ENCODE results near the gene EZH1. TPM values are rescaled to one million over a fixed set of nuclear protein-coding genes. Genes with fewer than 3 reads are reported as not detected.
"Not testable (repeated sequence)": the region's sequence is repeated elsewhere in the genome, so short reads cannot be mapped to it uniquely, and the experiment has no call there.

The EZH1 gene
- total RNA-seq, 4 donors from 2014 or later = 13.4 to 49.2 (median 22.0) TPM

GRCh38 chr17:42669977-42670788 lies 74.7 kb downstream of the EZH1 start:
- intact Hi-C loops (cut with DNase I) = no loop called here
- peaks cover 32 to 88% (median 39%) of the 10 kb centered on the region in 3 donors for H3K36me3 ChIP-seq
- peaks cover 66 to 90% (median 70%) of the 10 kb centered on the region in 3 donors for H3K4me1 ChIP-seq
- DNase-seq = no peak
- 40 to 63% methylated on average over 8 to 17 of the region's 87 CpGs for WGBS, 2 donors
- TF ChIP-seq POLR2A (IDR thresholded peaks at IDR 0.05) (no peak), CTCF (IDR thresholded peaks at IDR 0.05) (no peak)
- no peaks in the 10 kb centered on the region for H3K9me3 ChIP-seq
- peaks cover 0 to 20% (median 0%) of the 10 kb centered on the region in 4 donors for H3K27me3 ChIP-seq
- peak overlapping the region; percentile 41 to 99 (median 84) for H3K27ac ChIP-seq
- peak overlapping the region in 3 of 4 donors; percentile 7 to 43 (median 15) for H3K4me3 ChIP-seq

DNA sequence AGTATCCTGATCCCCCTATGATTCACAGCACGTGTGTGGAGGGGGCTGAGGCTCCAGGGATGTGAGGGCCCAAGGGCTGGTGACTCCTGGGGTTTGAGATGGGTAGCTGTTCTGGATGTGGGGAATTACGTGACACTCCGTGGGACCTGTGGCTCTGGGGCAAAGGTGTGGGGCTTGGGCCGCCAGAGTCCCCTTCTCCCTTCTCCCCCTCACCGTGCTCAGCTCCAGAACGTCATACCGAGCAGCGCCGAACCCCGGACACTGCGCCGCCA lies 75.2 kb downstream of the EZH1 start:
- no peak for DNase-seq
- H3K4me1 ChIP-seq = peaks cover 60 to 85% (median 67%) of the 10 kb centered on the region in 3 donors
- no peak for TF ChIP-seq POLR2A (IDR thresholded peaks at IDR 0.05)
- TF ChIP-seq CTCF (IDR thresholded peaks at IDR 0.05) = no peak
- peak overlapping the region; percentile 41 to 98 (median 74) for H3K27ac ChIP-seq
- peaks cover 0 to 20% (median 0%) of the 10 kb centered on the region in 4 donors for H3K27me3 ChIP-seq
- WGBS, 2 donors = 64% methylated on average over 2 of the region's 12 CpGs; no CpG with 5 or more reads in 1 of the 2 donors
- intact Hi-C loops (cut with DNase I) = no loop called here
- H3K4me3 ChIP-seq = peak overlapping the region in 1 of 4 donors; percentile 43
- H3K36me3 ChIP-seq = peaks cover 32 to 93% (median 39%) of the 10 kb centered on the region in 3 donors
- H3K9me3 ChIP-seq = no peaks in the 10 kb centered on the region

DNA sequence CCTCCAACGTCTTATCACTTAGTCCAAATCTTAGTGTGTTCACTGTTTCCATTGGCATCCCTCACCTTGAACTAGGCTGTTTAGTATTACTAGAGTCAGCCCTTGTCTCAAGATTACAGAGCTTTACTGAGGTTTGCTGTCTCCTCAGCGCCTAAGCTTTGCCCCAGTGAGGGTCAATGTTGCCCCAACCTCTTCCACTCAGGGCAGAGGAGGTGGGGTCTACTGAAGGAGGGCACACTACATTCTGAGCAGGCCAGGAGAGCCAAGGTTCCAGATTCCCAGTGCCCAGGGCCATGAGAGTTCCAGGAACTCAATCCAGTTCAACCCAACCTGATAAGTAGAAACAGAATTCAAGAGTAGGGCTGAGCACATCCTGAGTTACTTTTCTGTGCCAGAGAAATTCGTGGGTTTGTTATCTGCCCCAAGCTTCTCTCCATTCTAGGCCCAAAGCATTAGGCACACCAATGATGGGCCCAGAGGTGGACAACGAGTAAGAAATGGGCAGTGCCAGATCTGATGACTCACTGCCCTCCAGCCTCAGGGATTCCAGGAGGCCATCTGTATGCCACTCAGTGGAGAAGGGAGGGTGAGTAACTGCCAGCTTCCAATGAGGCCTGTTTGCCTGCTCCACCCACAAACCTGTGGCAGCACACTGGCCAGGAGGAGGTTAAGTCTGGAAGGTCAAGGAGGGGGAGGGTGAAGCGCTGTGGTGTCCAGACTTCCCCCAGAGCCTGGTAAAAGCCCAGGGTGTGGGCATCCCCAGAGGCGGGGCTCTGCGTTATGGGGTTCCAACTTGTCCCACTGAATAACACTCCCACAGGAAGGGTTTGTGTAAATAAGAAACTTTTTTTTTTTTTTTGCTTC lies 77.5 kb downstream of the EZH1 start:
- peaks cover 44 to 62% (median 49%) of the 10 kb centered on the region in 3 donors for H3K4me1 ChIP-seq
- DNase-seq = no peak
- no peaks in the 10 kb centered on the region for H3K9me3 ChIP-seq
- WGBS, 2 donors = 20 to 36% methylated on average over 5 of the region's 7 CpGs
- H3K27me3 ChIP-seq = peaks cover 0 to 5% (median 0%) of the 10 kb centered on the region in 4 donors
- no peak overlapping the region for H3K4me3 ChIP-seq
- TF ChIP-seq POLR2A (IDR thresholded peaks at IDR 0.05) = no peak
- TF ChIP-seq CTCF (IDR thresholded peaks at IDR 0.05) = no peak
- peak overlapping the region; percentile 72 to 98 (median 82) for H3K27ac ChIP-seq
- peaks cover 25 to 97% (median 39%) of the 10 kb centered on the region in 3 donors for H3K36me3 ChIP-seq
- intact Hi-C loops (cut with DNase I) = no loop called here

GRCh38 chr17:42666126-42666525 lies 78.7 kb downstream of the EZH1 start:
- H3K27ac ChIP-seq = peak overlapping the region in 3 of 4 donors; percentile 72 to 98 (median 78)
- peaks cover 18 to 97% (median 34%) of the 10 kb centered on the region in 3 donors for H3K36me3 ChIP-seq
- H3K27me3 ChIP-seq; H3K4me3 ChIP-seq; H3K9me3 ChIP-seq; DNase-seq; intact Hi-C loops (cut with DNase I): not testable (repeated sequence)
- WGBS, 2 donors = 81 to 89% methylated on average over 8 to 9 of the region's 16 CpGs
- peaks cover 32 to 55% (median 40%) of the 10 kb centered on the region in 3 donors for H3K4me1 ChIP-seq

GRCh38 chr17:42665581-42666001 lies 79.2 kb downstream of the EZH1 start:
- H3K36me3 ChIP-seq = peaks cover 17 to 93% (median 29%) of the 10 kb centered on the region in 3 donors

More at GRCh38 chr17:42665581-42666001, 79.2 kb downstream of the EZH1 start:
- intact Hi-C loops (cut with DNase I) = no loop called here
- TF ChIP-seq POLR2A (IDR thresholded peaks at IDR 0.05) (no peak), CTCF (IDR thresholded peaks at IDR 0.05) (no peak)
- Histone ChIP-seq H3K4me1 (peaks cover 26 to 55% (median 38%) of the 10 kb centered on the region in 3 donors), H3K27ac (peak overlapping the region in 2 of 4 donors; percentile 34 to 98), H3K9me3 (no peaks in the 10 kb centered on the region), H3K27me3 (no peaks in the 10 kb centered on the region), H3K4me3 (no peak overlapping the region)
- DNase-seq = no peak
- WGBS, 2 donors = 87 to 98% methylated on average over 12 to 13 of the region's 14 CpGs
